Transverse colon (tissue), 4 donors: ENCODE data around the gene AKIRIN1. TPM values are rescaled to one million over a fixed set of nuclear protein-coding genes. Genes with fewer than 3 reads are reported as not detected.
"Not testable (repeated sequence)": the region's sequence is repeated elsewhere in the genome, so short reads cannot be mapped to it uniquely, and the experiment has no call there.

ENCODE experiments used
- DNase-seq: peaks from one replicate; pipeline ENCODE4 v3.0.0-alpha.2; 2019
- H3K27ac ChIP-seq, 4 donors: fragments of 200-600 bp; sonication (generic); 2 replicates each; pipeline ENCODE4 v1.5.1; 2016 to 2018; ENCODE audit warnings: inconsistent platforms in 4 of 4
- H3K27me3 ChIP-seq: fragments of 200-600 bp; sonication (generic); 2 replicates; pipeline ENCODE4 v1.5.1; 2017; ENCODE audit warnings: inconsistent platforms
- H3K36me3 ChIP-seq, 4 donors: fragments of 200-600 bp; sonication (generic); 2 replicates each; pipeline ENCODE4 v1.5.1; 2017 to 2019; ENCODE audit warnings: inconsistent platforms in 4 of 4
- H3K4me1 ChIP-seq, 4 donors: fragments of 200-600 bp; sonication (generic); 2 replicates each; pipeline ENCODE4 v1.5.1; 2017 to 2020; ENCODE audit warnings: inconsistent platforms in 4 of 4
- H3K4me3 ChIP-seq, 4 donors: fragments of 200-600 bp; sonication (generic); 1 replicate in 1 of 4; 2 replicates in 3 of 4; pipeline versions ENCODE4 v1.5.1 to v1.6.1; 2017 to 2019; ENCODE audit warnings: inconsistent platforms in 4 of 4
- H3K9me3 ChIP-seq, 2 donors: fragments of 200-600 bp; sonication (generic); 2 replicates each; pipeline ENCODE4 v1.5.1; 2017 to 2019; ENCODE audit warnings: inconsistent platforms in 2 of 2
- EP300 ChIP-seq: sonication (generic); formaldehyde crosslinking; IDR thresholded peaks from one replicate; pipeline ENCODE4 v1.6.1; 2017; ENCODE audit warnings: antibody characterized with exemption, low read depth
- POLR2A ChIP-seq: fragments of 450-650 bp; IDR thresholded peaks from one replicate; pipeline ENCODE4 v1.6.1; 2016; ENCODE audit warnings: antibody characterized with exemption, mild to moderate bottlenecking, moderate library complexity
- POLR2AphosphoS5 ChIP-seq, 3 donors: sonication (generic); formaldehyde crosslinking; IDR thresholded peaks; one replicate each; pipeline ENCODE4 v1.6.1; 2016; ENCODE audit warnings: antibody characterized with exemption in 3 of 3
- WGBS, 2 donors: methylation state at CpG; one replicate each; pipeline ENCODE4 v1.1.5; 2018; ENCODE audit warnings: low coverage in 1 of 2; 5-methylcytosine and 5-hydroxymethylcytosine counted together
- in situ Hi-C, 4 donors: fragments of 200-750 bp; cut with MboI; loops; one replicate each; pipeline versions ENCODE4 v1.15.0 to v1.15.1; 2017; ENCODE audit warnings: low sequenced_read_pairs in 3 of 4, low pct_ligation_motif_present in 1 of 4, low pct_unique_long_range_greater_than_20kb in 1 of 4
- intact Hi-C: fragments of 100-400 bp; cut with DNase I; formaldehyde crosslinking; loops from one replicate; pipeline ENCODE4 v1.15.1; 2023; ENCODE audit warnings: low total_unique reads
- total RNA-seq, 4 donors: library from RNA; depleted of rRNA; stranded (reverse); fragments of >200 nt; gene quantifications; one replicate each; pipeline ENCODE4 v1.1.0, GENCODE V29; 2016
- TF ChIP-seq, protein P1 (sequence below), 5 experiments: fragments of 200-600 bp in 3 of 5; fragments of 450-650 bp in 2 of 5; sonication (generic) in 3 of 5; IDR thresholded peaks; 1 replicate in 2 of 5; 2 replicates in 3 of 5; pipeline ENCODE4 v1.5.1; 2016 to 2017; ENCODE audit warnings: antibody characterized with exemption in 5 of 5, inconsistent platforms in 3 of 5, mild to moderate bottlenecking in 2 of 5, moderate library complexity in 1 of 5

AKIRIN1 gene
- total RNA-seq, 4 donors from 2014 or later: 38.5 to 70.7 (median 48.3) TPM

DNA sequence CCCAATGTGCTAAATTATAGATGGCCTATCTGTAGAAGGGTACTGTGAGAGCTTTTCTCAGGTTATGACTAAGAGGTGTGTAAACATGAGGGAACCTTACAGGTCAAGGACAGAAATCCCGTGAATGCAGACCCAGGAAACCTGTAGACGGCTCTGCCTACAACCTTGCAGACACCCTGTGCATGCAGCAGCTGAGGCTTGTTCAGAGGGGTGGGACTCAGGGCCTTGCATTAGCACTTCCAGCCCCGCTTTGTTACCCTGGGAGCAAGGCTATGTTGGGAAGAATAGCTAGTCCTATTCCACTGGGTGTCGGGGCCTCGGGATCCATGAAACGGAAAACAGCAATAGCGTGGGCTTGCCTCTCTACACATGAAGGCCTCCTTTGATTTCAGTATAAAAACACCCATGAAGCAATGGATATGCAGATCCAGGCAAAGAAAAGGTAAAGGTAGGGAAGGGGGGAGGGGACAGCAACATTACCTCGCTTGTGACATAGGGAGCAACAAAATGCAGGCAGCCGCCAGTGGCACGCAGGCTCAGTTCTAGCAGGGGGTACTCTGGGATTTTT lies 25.6 kb downstream of the AKIRIN1 start:
- TF ChIP-seq POLR2A: no peak
- TF ChIP-seq, protein P1, sequence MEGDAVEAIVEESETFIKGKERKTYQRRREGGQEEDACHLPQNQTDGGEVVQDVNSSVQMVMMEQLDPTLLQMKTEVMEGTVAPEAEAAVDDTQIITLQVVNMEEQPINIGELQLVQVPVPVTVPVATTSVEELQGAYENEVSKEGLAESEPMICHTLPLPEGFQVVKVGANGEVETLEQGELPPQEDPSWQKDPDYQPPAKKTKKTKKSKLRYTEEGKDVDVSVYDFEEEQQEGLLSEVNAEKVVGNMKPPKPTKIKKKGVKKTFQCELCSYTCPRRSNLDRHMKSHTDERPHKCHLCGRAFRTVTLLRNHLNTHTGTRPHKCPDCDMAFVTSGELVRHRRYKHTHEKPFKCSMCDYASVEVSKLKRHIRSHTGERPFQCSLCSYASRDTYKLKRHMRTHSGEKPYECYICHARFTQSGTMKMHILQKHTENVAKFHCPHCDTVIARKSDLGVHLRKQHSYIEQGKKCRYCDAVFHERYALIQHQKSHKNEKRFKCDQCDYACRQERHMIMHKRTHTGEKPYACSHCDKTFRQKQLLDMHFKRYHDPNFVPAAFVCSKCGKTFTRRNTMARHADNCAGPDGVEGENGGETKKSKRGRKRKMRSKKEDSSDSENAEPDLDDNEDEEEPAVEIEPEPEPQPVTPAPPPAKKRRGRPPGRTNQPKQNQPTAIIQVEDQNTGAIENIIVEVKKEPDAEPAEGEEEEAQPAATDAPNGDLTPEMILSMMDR (IDR thresholded peaks at IDR 0.05): no peak
- TF ChIP-seq EP300: no peak
- no peak for TF ChIP-seq POLR2AphosphoS5 (IDR thresholded peaks at IDR 0.05)
- Histone ChIP-seq H3K4me1 (no peaks in the 10 kb centered on the region), H3K27ac (no peak overlapping the region), H3K36me3 (no peaks in the 10 kb centered on the region), H3K9me3 (no peaks in the 10 kb centered on the region), H3K4me3 (no peak overlapping the region), H3K27me3 (no peaks in the 10 kb centered on the region)
- DNase-seq: no peak
- in situ Hi-C loops: no loop called here
- WGBS, 2 donors: 76 to 82% methylated on average over 5 to 10 of the region's 10 CpGs
- intact Hi-C loops: no loop called here

DNA sequence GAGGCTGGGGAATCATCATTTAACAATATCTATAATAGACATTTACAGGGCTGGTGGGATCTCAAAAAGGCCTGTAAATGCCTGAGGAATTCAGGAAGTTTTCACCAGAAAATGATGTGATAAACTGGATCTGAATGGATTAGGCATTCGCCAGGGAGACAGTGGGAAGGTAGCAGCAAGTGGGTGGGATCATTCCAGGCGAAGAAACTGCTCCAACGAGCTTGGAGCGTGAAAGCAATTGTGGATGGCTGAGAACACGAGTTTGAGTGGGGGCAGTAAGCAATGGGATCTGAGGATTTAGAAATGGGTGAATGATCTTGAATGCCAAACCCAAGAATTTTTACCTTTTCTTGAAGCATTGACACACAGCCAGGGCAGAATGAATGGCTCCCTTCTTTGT lies 26.2 kb downstream of the AKIRIN1 start:
- no peaks in the 10 kb centered on the region for H3K4me1 ChIP-seq
- no peak for TF ChIP-seq POLR2AphosphoS5 (IDR thresholded peaks at IDR 0.05)
- no peak for TF ChIP-seq EP300
- TF ChIP-seq, protein P1 (IDR thresholded peaks at IDR 0.05): no peak
- TF ChIP-seq POLR2A: no peak
- H3K27ac ChIP-seq: no peak overlapping the region
- H3K9me3 ChIP-seq: no peaks in the 10 kb centered on the region
- no peak overlapping the region for H3K4me3 ChIP-seq
- intact Hi-C loops (no loop called here), in situ Hi-C loops (no loop called here)
- no peaks in the 10 kb centered on the region for H3K36me3 ChIP-seq
- H3K27me3 ChIP-seq: no peaks in the 10 kb centered on the region
- 85 to 86% methylated on average over 5 of the region's 5 CpGs for WGBS, 2 donors
- DNase-seq: no peak

DNA sequence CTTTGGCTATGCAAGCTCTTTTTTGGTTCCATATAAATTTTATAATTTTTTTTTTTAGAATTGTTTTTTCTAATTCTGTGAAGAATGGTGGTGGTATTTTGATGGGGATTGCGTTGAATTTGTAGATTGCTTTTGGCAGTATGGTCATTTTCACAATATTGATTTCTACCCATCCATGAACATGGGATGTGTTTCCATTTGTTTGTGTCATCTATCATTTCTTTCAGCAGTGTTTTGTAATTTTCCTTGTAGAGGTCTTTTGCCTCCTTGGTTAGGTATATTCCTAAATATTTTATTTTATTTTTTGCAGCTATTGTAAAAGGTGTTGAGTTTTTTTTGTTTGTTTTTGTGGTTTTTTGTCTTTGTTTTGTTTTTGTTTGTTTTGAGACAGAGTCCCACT lies 29.4 kb downstream of the AKIRIN1 start:
- H3K27me3 ChIP-seq, H3K4me1 ChIP-seq, H3K4me3 ChIP-seq, H3K27ac ChIP-seq, H3K9me3 ChIP-seq, intact Hi-C loops, H3K36me3 ChIP-seq, DNase-seq, in situ Hi-C loops: not testable (repeated sequence)
- 59% methylated on average over 1 of the region's 1 CpG; no CpG with 5 or more reads in 1 of the 2 donors for WGBS, 2 donors

DNA sequence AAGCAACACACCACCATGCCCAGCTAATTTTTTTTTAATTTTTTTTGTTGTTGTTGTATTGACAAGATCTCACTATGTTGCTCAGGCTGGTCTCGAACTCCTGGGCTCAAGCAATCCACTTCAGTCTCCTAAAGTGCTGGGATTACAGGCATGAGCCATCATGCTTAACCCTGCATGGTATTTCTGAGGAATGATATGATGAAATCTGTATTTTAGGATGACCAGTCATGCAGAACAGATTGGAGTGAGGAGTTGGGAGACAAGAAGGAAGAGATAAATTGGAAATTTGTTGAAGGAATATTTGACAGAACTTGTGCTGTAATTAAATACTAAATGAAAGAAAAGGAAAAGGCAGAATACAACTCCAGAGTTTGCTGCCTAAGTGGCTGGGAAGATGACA lies 30.4 kb downstream of the AKIRIN1 start:
- no peak overlapping the region for H3K27ac ChIP-seq
- intact Hi-C loops: no loop called here

More for the DNA sequence above, 30.4 kb downstream of the AKIRIN1 start:
- TF ChIP-seq, protein P1 (IDR thresholded peaks at IDR 0.05): no peak
- TF ChIP-seq POLR2AphosphoS5 (IDR thresholded peaks at IDR 0.05): no peak
- TF ChIP-seq POLR2A: no peak
- no peak for TF ChIP-seq EP300
- Histone ChIP-seq H3K36me3 (no peaks in the 10 kb centered on the region), H3K27me3 (no peaks in the 10 kb centered on the region), H3K4me1 (peaks cover 0 to 7% (median 5%) of the 10 kb centered on the region in 4 donors), H3K4me3 (no peak overlapping the region), H3K9me3 (no peaks in the 10 kb centered on the region)
- in situ Hi-C loops: no loop called here
- 50 to 83% methylated on average over 1 of the region's 1 CpG for WGBS, 2 donors
- DNase-seq: no peak
